GM12872 (cell line): ENCODE results near the gene CARD18.

Experiments
- TF ChIP-seq, protein P1 (sequence below): IDR thresholded peaks from 3 replicates; pipeline ENCODE4 v1.5.1; 2011; ENCODE audit warnings: low read depth, mild to moderate bottlenecking, low read length, moderate library complexity; ENCODE audit not compliant: insufficient read depth

Gene CARD18

GRCh38 chr11:105092256-105093239, 47.0 kb downstream of the CARD18 start:
- TF ChIP-seq, protein P1, sequence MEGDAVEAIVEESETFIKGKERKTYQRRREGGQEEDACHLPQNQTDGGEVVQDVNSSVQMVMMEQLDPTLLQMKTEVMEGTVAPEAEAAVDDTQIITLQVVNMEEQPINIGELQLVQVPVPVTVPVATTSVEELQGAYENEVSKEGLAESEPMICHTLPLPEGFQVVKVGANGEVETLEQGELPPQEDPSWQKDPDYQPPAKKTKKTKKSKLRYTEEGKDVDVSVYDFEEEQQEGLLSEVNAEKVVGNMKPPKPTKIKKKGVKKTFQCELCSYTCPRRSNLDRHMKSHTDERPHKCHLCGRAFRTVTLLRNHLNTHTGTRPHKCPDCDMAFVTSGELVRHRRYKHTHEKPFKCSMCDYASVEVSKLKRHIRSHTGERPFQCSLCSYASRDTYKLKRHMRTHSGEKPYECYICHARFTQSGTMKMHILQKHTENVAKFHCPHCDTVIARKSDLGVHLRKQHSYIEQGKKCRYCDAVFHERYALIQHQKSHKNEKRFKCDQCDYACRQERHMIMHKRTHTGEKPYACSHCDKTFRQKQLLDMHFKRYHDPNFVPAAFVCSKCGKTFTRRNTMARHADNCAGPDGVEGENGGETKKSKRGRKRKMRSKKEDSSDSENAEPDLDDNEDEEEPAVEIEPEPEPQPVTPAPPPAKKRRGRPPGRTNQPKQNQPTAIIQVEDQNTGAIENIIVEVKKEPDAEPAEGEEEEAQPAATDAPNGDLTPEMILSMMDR, result no peak
